Measurements from ENCODE around the gene WIPI1.
"Not testable (repeated sequence)": the region's sequence is repeated elsewhere in the genome, so short reads cannot be mapped to it uniquely, and the experiment has no call there.

The WIPI1 gene

GRCh38 chr17:68457168-68457538, at the start of gene WIPI1:
TSS of gene WIPI1 (minus strand) at chr17:68457496. CDS start at chr17:68457421, 75 bp downstream.
- in situ Hi-C loops (cut with MboI; ENCODE audit: low sequenced_read_pairs) = no loop called here

GRCh38 chr17:68505951-68506350, 48.7 kb upstream of the WIPI1 start:
- in situ Hi-C loops (cut with MboI; ENCODE audit: low sequenced_read_pairs) = no loop called here

GRCh38 chr17:68501074-68501473, 43.8 kb upstream of the WIPI1 start:
- in situ Hi-C loops (cut with MboI; ENCODE audit: low sequenced_read_pairs) = no loop called here

- in situ Hi-C loops (cut with MboI; ENCODE audit: low sequenced_read_pairs) = no loop called here
Observed at GRCh38 chr17:68499587-68499986, 42.3 kb upstream of the WIPI1 start.

- in situ Hi-C loops (cut with MboI; ENCODE audit: low sequenced_read_pairs) = no loop called here
Observed at GRCh38 chr17:68498479-68499326, 41.4 kb upstream of the WIPI1 start.

- in situ Hi-C loops (cut with MboI; ENCODE audit: low sequenced_read_pairs) = no loop called here
Observed at GRCh38 chr17:68497885-68498319, 40.6 kb upstream of the WIPI1 start.

- in situ Hi-C loops (cut with MboI; ENCODE audit: low sequenced_read_pairs) = no loop called here
Observed at GRCh38 chr17:68495081-68495480, 37.8 kb upstream of the WIPI1 start.

GRCh38 chr17:68492394-68493054, 35.2 kb upstream of the WIPI1 start:
- in situ Hi-C loops (cut with MboI; ENCODE audit: low sequenced_read_pairs) = not testable (repeated sequence)

GRCh38 chr17:68491381-68492231, 34.3 kb upstream of the WIPI1 start:
- in situ Hi-C loops (cut with MboI; ENCODE audit: low sequenced_read_pairs) = no loop called here

GRCh38 chr17:68489919-68490318, 32.6 kb upstream of the WIPI1 start:
- in situ Hi-C loops (cut with MboI; ENCODE audit: low sequenced_read_pairs) = no loop called here

- in situ Hi-C loops (cut with MboI; ENCODE audit: low sequenced_read_pairs) = no loop called here
Observed at GRCh38 chr17:68484458-68484857, 27.2 kb upstream of the WIPI1 start.

- in situ Hi-C loops (cut with MboI; ENCODE audit: low sequenced_read_pairs) = no loop called here
Observed at GRCh38 chr17:68482576-68483041, 25.3 kb upstream of the WIPI1 start.

GRCh38 chr17:68480885-68481284, 23.6 kb upstream of the WIPI1 start:
- in situ Hi-C loops (cut with MboI; ENCODE audit: low sequenced_read_pairs) = no loop called here

GRCh38 chr17:68470961-68471360, 13.7 kb upstream of the WIPI1 start:
- in situ Hi-C loops (cut with MboI; ENCODE audit: low sequenced_read_pairs) = no loop called here

- in situ Hi-C loops (cut with MboI; ENCODE audit: low sequenced_read_pairs) = no loop called here
Observed at GRCh38 chr17:68468788-68469187, 11.5 kb upstream of the WIPI1 start.

- in situ Hi-C loops (cut with MboI; ENCODE audit: low sequenced_read_pairs) = no loop called here
Observed at GRCh38 chr17:68468334-68468733, 11.0 kb upstream of the WIPI1 start.

GRCh38 chr17:68463211-68464019, 6.1 kb upstream of the WIPI1 start:
- in situ Hi-C loops (cut with MboI; ENCODE audit: low sequenced_read_pairs) = no loop called here

GRCh38 chr17:68462381-68463210, 5.3 kb upstream of the WIPI1 start:
- in situ Hi-C loops (cut with MboI; ENCODE audit: low sequenced_read_pairs) = no loop called here

- in situ Hi-C loops (cut with MboI; ENCODE audit: low sequenced_read_pairs) = no loop called here
Observed at GRCh38 chr17:68461589-68461988, 4.3 kb upstream of the WIPI1 start.
